GM18861 (cell line): ENCODE results near the gene RANBP3L.
A peak's percentile ranks its signal among the peaks of the same experiment; 100 is the strongest.
"Not testable (repeated sequence)": the region's sequence is repeated elsewhere in the genome, so short reads cannot be mapped to it uniquely, and the experiment has no call there.

ENCODE experiments used
- ATAC-seq: cut with Tn5 transposase; IDR thresholded peaks from one replicate; pipeline ENCODE4 v1.9.1; 2021; ENCODE audit not compliant: unreplicated experiment

The RANBP3L gene, protein sequence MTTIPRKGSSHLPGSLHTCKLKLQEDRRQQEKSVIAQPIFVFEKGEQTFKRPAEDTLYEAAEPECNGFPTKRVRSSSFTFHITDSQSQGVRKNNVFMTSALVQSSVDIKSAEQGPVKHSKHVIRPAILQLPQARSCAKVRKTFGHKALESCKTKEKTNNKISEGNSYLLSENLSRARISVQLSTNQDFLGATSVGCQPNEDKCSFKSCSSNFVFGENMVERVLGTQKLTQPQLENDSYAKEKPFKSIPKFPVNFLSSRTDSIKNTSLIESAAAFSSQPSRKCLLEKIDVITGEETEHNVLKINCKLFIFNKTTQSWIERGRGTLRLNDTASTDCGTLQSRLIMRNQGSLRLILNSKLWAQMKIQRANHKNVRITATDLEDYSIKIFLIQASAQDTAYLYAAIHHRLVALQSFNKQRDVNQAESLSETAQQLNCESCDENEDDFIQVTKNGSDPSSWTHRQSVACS

DNA sequence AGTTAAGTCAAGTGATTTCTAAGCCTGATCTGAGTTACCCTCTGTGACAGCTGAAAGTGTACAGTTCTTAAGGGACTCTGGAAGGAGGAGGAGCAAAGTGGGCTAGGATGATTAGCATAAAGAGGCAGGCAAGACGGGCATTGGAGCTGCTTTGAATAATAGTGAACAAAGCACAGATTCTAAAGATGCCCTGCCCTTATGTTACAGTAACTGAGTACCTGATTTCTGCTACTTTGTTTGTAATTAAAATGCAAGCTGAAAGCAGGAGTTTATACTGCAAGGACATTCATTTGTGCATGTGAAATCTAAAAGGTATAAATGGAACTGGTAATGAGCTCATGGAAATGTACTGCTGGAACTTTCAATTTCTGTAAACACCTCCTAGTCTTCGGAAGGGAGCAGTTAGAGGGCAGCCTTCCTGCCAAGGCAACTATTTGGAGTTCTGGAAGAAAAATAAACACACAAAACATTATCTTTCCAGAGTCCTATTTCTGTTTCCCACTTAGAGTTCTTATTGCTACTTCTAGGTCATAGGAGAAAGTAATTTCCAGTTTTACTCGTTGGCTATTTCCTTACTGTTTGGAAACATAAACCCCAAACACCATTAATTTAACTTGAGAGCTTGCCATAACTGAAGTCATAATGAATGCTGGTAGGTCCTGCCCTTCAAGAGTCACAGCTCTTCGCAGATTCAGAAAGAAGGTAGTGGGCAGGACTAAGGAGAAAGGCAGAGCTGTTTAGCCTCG lies at the start of gene RANBP3L:
RANBP3L (minus strand) TSS at position 45 of the 746 bp plus-strand sequence. CDS start 486 bp downstream, outside the sequence.
- ATAC-seq = no peak

DNA sequence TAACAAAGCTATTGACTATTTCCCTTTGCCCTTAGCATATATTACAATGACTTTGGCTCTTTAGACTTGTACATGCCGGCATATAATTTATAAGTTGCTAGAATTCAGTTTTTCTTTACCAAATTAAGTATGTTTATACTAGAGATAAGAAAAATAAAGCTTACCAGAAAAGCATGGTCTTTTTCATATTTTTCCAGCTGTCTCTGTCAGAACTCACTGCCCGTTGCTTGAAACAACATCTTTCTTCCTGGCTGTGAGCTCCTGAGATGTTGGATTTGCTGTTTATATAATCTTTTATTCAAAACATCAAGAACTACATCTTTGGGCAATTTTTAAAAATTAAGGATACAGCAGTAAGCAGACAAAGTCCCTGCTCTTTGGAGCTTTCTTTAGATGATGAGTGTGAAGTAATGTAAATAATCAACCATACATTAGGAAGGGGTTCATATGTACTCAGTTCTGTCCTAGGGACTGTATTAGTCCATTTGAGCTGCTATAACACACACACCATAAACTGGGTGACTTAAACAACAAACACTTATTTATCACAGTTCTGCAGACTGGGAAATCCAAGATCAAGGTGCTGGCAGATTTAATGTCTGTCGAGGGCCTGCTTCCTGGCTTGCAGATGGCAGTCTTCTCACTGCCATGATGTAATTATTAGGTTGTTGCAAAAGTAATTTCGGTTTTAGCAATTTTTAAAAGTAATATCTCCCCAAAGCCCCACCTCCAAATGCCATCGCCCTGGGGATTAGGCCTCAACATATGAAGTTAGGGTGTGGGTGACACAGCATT lies 45.4 kb upstream of the RANBP3L start:
- ATAC-seq = no peak

DNA sequence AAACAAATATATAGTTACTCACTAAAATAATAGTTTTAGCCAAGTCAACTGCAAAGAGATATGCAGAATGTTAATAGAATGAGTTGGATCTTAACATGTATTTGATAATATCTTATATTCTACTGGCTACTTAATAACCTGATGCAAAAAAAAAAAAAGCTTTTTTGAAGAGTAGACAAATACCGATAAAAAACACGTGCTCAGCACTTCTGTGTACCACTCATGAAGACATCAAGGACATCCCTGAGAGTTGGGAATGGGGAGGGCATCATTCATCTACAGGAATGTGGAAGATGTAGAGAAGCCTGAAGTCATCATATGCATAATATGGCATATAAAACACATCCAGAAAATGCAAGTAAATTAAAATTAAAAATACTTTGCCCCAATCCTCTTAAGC lies 43.2 kb upstream of the RANBP3L start:
- no peak for ATAC-seq

DNA sequence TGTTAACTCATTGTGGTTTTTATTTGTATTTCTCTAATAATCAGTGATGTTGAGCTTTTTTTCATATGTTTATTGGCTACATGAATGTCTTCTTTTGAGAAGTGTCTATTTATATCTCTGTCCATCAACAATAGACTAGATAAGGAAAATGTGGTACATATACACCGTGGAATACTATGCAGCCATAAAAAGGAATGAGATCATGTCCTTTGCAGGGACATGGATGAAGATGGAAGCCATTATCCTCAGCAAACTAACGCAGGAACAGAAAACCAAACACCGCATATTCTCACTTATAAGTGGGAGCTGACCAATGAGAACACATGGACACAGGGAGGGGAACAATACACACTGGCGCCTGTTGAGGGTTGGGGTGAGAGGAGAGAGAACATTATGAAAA lies 40.0 kb upstream of the RANBP3L start:
- ATAC-seq = not testable (repeated sequence)

DNA sequence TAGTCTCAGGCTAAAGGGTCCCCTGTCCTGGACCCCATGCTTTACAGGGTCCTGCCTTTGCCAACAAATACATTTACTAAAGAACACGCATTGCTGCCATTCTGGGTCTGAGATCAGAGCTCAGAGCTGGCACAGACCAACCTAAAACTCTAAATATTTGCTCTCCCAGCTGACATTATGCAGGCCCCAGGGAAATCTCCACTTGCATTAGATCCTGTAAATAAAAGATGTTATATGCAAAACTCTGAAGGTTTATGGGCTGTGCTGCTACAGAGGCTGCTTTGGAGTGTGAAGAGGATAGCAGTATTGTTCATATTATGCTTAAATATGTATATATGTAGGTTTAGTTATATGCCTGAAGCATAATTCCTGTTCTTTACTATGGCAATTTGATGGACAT lies 35.9 kb upstream of the RANBP3L start:
- no peak for ATAC-seq

DNA sequence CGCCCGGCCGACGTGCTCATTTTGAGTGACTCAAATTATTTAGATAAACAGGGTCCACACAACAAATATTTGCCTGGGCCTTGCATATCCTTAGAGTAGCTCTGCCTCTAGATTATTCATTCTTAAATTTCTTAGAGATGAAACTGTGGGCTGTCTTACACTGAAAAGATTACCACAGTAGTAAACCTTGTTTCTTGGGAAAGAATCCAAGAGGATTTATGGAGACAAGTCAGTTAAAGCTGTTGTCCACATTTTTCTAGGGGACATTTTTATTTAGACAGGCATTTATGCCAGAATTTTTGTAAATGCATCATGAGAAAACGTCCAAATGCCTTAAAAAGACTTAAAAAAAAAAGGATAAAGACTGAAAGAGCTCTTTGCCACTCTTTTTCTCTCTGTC lies 32.6 kb upstream of the RANBP3L start:
- no peak for ATAC-seq

DNA sequence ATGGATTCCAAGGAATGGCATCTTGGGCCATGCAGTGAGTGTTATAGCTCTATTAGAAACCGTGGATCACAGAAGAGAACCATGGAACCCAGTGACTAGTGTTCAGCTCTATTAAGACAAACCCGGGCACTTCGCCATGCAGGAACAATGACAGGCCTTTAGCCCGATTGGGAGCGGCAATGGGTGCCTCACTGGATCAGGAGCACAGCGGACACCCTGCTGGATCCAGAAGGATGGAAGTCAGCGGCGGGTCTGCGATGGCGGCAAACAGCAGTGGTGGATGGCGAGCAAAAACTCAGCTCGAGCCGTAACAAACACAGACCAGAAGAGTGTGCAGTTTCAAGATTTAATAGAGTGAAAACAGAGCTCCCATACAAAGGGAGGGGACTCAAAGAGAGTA lies 31.0 kb upstream of the RANBP3L start:
- ATAC-seq = not testable (repeated sequence)

DNA sequence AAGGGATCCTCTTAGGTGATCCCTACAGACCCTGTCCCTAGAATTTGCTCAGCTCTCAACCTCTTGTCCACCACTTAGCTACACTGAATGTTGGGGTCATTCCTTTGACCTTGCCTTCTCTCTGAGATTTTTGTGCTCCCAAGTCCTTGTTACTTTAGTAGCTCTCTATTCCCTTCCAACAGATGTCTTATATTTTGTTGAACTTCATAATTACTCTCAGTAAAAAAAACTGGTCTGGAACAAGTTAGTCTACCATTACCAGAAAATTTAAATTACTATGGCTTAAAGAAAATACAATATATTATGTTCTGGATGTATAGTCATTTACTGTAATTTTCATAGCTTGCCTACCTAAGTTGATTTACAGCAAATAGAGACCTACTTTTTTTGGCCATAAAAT lies 23.5 kb upstream of the RANBP3L start:
- ATAC-seq = no peak

DNA sequence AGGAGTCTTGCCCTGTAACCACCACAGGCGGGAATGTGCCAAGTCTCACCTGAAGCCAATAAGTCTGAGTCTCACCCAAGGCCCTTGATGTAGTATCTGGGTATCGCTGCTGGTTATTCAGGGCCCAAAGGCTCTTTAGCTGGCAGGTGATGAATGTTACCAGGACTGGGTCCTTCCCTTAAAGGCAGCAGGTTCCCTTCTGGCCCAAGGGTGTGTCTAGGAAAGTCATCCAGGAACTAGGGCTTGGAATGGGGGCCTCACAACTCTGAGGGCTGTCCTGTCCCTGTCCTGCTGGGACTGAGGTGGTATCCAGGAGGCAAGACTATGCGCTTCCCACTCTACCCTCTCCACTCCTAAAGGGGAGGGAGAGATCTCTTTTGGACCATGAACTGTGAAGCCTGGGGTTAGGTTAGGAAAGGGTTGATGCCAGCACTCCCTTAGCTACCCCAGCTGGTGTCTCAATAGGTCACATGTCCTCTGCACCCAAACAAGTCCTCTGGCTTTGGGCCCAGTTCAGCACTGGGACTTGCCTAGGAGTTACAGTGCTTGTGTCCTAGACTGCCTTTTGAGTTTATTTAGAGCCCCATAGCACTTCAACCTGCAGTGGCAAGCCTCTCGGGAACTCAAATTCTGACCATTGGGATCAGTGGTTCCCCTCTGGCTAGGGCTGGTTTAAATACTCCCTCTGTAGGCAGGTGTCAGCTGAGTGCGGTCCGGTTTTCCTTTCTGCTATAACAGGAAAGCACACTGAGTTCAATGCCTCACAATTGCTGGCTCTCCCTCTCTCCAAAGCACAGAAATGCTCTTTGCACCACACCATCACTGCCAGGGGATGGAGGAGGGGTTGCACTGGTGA lies 22.5 kb upstream of the RANBP3L start:
- no peak for ATAC-seq

DNA sequence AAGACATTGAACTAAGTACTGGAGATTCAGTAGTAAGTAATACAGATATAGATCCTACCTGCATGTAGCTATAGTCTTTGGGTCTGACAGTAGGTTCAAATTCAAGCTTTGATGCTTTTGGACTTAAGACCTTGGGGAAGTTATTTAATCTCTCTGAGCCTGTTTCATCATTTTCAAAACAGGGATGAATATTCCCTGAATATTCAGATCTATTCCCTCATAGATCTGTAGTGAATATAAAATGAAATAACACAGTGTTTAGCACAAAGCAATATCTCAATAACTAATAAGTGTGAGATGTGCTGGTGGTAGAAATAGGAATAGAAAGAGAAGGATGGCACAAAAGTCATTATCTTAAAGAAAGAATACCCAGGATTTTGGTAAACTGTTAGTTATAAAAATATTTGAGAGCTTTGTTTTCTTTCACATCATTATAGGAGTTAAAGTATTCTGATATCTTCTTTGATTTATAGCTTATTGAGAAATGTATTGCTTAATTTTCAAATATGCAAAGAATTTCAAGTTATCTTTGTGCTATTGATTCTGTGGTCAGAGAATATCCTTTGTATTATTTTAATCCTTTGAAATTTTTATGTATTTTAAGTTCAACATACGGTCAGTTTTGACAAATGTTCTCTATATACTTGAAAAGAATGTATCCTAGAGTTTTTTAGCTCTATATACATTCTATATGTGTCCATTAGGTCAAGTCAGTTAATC lies 11.4 kb upstream of the RANBP3L start:
- ATAC-seq = no peak

DNA sequence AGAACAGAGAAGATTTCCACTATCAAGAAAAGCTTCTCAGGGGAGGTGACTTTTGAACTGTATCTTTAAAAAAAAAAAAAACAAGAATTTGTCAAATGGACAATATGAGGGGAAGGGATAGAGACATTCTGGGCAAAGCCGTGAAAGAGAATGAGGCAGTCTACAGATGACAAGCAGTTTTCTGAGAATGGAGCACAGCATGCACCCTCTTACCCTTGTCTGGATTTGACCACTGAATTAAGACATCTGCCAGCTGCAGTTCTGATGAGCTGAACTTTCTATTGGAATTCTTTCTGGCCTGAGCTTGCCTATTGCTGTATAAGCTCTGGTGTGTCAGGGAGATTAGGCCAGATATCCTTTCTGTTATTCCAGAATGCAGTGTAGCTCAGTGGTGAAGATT lies 10.3 kb upstream of the RANBP3L start:
- no peak for ATAC-seq

DNA sequence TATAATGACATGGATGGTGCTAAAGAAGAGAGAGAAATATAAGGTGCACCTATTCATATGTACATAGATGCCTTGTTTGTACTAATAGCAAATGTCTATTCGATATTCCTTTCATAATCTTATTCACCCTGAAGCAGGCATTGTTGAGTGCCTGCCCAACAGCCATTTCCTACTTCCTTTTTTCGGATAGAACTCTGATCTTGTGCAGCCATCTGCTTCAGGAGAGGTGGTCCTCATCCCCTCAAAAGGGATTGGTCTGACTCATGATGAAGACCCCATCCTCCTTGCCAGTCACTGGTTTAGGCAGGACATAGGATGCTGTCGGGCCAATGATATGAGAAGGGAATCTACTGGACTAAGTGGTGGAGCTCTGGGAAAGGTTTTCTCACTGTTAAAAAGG lies 8.4 kb upstream of the RANBP3L start:
- ATAC-seq = no peak

DNA sequence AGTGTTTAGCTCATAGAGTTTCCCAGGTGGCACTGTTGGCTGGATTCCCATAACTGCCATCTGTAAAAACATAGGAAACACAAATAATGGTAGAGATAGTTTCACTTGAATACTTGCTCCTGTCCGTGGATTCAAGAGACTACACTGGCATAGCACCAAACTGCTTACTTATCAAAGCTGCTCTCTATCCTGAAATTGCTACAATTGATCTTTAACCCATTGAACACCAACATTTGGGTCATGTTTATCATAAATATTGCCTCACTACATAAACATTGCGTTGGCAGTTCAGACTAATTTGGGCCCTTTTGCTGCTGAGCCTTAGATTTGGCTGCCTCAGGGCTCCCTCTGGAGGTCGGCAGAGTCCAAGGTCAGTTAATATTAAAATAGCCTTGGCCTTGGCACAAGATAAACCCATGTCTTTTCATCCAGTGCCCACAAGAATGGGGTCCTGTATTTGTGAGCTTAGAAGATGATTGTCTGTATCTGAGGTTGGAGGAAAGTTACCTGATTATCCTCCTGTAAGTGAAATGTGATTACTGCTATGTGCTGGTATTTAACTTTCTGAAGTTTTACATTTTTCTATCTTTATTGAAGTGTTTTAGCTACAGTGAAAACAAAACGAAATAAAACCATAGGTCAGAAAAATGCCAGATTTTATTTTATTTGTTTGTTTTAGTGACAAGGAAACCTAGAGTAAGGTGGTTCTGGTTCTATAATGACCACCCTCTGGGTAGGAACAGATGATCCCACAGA lies 4.0 kb upstream of the RANBP3L start:
- ATAC-seq = peak; percentile 77

DNA sequence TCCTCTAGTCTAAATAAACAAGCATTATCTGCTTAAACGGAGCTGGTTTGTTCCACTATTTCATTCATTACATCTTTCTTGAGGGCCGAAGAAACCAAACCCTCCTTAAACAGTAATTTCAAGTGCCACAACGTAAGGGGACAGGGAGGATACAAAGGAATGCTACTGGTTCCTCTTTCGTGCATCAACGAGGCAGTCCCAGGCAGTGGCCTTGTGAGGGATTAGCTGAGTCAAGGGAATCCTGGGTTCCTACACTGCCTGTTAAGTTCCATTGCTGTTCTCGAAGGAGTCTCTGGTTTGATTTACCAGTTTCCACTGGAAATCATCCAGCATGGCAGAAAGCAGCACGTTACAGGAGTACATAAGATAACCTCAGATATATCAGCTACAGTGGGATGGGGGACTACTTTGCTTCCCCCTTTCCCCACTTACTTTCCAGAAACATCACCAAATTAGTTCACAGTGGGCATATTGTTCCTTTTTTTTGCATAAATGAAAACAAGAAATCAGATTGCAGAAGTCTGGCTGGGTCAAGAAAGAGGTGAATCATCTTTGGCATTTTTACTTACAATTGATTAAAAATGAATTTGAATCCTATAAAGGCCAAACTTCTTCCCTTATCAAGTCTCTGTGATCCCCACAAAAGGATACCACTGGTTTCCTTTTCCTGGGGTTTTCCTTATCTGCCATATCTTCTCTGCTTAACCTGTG lies 2.5 kb upstream of the RANBP3L start:
- ATAC-seq = no peak

DNA sequence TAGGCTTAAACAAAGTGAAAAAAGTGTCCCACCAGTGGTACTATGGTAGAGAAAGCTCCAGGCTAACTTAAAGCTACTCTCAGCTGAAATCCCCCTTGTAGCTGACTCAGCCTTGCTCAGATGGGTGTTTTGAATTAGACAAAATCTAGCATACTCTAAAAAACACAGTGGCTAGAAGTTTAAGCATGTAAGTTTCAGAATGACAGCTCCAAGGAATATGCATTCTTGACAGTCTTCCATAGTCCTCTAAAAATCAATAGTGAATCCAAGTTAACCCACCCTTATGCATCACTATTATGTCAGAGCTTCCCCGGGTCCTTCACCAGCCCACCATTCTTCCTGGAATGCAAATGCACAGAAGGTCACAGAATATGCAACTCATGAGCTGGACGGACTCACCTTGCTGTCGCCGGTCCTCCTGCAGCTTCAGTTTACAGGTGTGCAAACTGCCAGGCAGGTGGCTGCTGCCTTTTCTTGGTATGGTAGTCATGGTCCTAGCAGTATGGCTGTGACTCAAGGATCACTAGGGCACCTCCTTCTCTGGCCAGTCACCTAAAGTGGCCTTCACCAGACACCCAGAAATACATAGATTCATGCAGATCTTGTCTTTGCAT lies 668 bp downstream of the RANBP3L start:
- no peak for ATAC-seq

DNA sequence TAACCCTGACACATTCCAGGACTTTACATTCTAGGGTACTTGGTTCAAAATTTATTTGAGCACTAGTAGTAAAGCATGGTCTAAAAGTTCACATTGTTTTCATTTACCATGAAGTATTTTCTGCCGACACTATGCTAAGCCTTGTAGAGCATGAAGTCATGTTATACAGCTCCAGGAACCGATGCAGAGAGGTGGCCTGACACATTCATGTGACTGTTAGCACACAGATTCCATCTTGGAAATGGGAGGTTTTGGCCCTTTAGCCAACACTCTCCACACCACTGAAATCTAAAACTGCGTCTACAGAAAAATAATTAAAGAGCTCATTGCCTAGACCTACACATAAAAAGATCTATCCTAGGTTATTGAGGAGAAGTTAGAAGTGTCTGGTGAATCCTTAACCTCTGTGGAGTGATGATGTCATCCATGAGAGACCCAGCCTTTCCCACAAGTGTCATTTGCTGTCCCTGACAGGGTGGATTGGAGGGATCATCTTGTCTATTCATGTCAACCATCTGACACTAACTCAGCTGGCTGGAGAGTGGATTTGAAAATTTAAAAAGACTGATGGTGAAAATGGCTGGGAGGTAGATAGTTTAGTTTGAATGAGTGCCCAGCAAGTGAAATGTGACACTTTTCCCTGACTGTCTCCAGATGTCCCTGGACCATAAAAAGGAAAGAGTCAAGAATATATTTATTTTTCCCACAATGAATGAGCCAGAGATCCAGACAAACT lies 1.3 kb downstream of the RANBP3L start:
- ATAC-seq = no peak

DNA sequence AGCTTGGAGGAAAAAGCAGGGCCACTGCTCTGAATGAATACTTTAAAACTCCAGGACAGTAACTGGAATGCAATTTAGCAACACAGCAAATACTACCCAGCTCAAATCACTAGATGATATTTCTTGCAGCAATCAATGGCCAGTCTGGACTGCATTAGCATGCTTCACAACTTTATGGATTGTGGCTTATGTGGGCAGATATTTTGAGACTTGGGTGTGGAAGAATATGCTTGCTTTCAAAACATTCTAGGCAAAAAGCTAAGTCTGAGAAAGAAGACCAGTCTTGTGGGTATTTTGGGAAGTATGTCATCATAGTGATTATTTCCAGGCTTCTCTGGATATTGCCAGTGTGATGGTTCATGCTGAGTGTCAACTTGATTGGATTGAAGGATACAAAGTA lies 3.1 kb downstream of the RANBP3L start:
- no peak for ATAC-seq
